ENCODE results near the gene ADAMTS2.

DNA sequence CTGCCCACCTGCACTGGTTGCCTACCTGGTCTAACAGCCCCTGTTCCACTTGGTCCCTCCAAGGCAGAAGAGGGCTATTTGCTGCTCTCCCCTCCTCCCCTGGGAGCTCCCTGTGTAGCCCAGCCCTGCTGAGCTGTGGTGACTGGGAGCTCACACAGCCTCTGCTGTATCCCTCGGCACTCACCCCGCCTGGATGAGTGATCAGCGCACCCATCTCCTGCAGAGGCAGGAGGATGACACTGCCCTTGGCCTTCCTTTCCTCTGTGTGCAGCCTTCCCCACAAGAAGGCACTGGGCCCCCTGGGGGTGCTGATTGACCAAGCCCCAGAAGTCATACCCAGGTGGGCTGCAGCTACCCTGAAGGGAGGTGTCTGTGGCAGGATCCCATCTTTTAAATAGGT, 134.2 kb downstream of the ADAMTS2 start:
- TF ChIP-seq, protein P1, sequence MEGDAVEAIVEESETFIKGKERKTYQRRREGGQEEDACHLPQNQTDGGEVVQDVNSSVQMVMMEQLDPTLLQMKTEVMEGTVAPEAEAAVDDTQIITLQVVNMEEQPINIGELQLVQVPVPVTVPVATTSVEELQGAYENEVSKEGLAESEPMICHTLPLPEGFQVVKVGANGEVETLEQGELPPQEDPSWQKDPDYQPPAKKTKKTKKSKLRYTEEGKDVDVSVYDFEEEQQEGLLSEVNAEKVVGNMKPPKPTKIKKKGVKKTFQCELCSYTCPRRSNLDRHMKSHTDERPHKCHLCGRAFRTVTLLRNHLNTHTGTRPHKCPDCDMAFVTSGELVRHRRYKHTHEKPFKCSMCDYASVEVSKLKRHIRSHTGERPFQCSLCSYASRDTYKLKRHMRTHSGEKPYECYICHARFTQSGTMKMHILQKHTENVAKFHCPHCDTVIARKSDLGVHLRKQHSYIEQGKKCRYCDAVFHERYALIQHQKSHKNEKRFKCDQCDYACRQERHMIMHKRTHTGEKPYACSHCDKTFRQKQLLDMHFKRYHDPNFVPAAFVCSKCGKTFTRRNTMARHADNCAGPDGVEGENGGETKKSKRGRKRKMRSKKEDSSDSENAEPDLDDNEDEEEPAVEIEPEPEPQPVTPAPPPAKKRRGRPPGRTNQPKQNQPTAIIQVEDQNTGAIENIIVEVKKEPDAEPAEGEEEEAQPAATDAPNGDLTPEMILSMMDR (IDR thresholded peaks at IDR 0.05): no peak
- TF ChIP-seq POLR2A (IDR thresholded peaks at IDR 0.05): no peak

Data from lower leg skin (tissue), 3 donors.